ENCODE measurements around the gene NF2. TPM values are rescaled to one million over a fixed set of nuclear protein-coding genes. Genes with fewer than 3 reads are reported as not detected.

NF2 gene
- total RNA-seq, 2 experiments from 2014 or later = 34.4 to 35.3 TPM

DNA sequence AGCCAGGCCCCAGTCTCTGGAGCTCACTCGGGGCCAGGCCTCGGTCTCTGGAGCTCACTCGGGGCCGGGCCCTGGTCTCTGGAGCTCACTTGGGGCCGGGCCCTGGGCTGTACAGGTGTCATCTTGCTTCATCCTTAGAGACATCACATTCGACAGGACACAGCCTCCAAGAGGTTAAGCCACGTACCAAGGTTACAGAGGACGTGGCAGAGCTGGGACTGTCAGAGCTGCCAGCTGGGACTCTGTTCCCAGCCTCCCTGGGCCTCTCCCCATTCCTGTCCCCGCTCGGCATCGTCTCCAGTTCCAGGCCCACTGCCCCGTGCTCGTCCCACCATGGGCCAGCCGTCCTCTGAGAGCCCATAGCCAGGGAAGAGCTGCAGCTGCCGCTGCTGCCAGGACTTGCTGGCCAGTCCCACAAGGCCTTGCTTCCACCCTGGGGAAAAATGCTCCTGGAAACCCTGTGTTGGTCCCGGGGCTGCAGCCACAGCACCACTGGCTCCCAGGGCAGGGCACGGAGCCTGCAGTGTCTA, 136.0 kb downstream of the NF2 start:
- Mint-ChIP-seq H3K27me3 (no peaks in the 10 kb centered on the region), H3K9me3 (no peaks in the 10 kb centered on the region), H3K4me3 (no peak overlapping the region), H3K36me3 (ENCODE audit: low read depth) (peaks cover 5% of the 10 kb centered on the region), H3K4me1 (ENCODE audit: low read depth) (peaks cover 4% of the 10 kb centered on the region), H3K27ac (no peak overlapping the region)
- ATAC-seq (no peak), DNase-seq (no peak)
- ChIA-PET CTCF (no interaction called here), POLR2A (no interaction called here)
- TF ChIP-seq, protein P1, sequence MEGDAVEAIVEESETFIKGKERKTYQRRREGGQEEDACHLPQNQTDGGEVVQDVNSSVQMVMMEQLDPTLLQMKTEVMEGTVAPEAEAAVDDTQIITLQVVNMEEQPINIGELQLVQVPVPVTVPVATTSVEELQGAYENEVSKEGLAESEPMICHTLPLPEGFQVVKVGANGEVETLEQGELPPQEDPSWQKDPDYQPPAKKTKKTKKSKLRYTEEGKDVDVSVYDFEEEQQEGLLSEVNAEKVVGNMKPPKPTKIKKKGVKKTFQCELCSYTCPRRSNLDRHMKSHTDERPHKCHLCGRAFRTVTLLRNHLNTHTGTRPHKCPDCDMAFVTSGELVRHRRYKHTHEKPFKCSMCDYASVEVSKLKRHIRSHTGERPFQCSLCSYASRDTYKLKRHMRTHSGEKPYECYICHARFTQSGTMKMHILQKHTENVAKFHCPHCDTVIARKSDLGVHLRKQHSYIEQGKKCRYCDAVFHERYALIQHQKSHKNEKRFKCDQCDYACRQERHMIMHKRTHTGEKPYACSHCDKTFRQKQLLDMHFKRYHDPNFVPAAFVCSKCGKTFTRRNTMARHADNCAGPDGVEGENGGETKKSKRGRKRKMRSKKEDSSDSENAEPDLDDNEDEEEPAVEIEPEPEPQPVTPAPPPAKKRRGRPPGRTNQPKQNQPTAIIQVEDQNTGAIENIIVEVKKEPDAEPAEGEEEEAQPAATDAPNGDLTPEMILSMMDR (IDR thresholded peaks at IDR 0.05) = no peak
- intact Hi-C loops (cut with micrococcal nuclease) = no loop called here

DNA sequence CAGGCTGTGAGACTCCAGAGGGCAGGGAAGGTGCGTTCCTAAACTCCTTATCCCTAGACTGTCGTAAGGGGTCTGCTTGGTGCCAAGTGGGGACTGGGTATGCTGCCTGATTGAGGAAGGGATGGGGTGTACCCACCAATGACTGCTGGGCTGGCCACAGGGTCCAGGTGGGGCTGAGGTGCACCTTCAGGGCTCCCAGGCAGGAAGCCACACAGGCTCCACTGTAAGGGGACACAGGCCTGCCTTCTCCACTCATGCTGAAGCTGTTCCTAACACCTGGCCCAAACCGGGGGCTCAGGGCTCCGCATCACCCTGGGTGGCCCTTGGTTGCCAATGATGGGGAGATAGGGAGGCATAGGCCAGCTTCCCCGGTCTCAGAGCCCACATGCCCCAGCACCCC, 136.8 kb downstream of the NF2 start:
- Mint-ChIP-seq H3K27ac (no peak overlapping the region), H3K27me3 (no peaks in the 10 kb centered on the region)
- CTCF ChIA-PET = no interaction called here

DNA sequence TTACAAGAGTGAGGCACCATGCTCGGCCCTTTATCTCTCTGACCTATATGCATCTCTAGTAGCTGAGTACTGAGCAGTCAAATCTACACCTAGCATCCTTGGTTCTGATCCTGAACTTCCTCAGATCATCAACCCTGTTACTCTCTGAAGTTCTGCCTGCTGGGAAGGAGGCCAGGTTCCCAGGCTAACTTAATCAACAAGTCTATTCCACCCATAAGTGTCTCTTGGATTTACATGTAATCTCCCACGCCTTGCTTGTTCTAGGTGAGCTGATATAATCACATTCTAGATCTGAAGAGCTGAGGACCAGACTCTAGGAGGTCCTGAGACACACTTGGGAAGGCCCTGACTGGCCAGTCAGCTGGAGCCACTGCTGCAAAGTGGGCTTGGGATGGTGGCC, 138.5 kb downstream of the NF2 start:
- ChIA-PET CTCF (interaction anchor here (1.2 to 1.5 kb wide), 2 partner anchors 117 to 264 kb away, joined by 3 to 4 read pairs; no protein-coding TSS in a partner anchor), POLR2A (no interaction called here)
- H3K27me3 Mint-ChIP-seq = no peaks in the 10 kb centered on the region
- peaks cover 4% of the 10 kb centered on the region for H3K4me1 Mint-ChIP-seq (ENCODE audit: low read depth)
- no peak for DNase-seq
- intact Hi-C loops (cut with micrococcal nuclease) = no loop called here
- no peak overlapping the region for H3K4me3 Mint-ChIP-seq
- no peak for ATAC-seq
- no peak overlapping the region for H3K27ac Mint-ChIP-seq
- peaks cover 8% of the 10 kb centered on the region for H3K36me3 Mint-ChIP-seq (ENCODE audit: low read depth)
- no peaks in the 10 kb centered on the region for H3K9me3 Mint-ChIP-seq
- TF ChIP-seq, protein P1 (IDR thresholded peaks at IDR 0.05) = no peak

More for the DNA sequence above, 136.8 kb downstream of the NF2 start:
- intact Hi-C loops (cut with micrococcal nuclease) = no loop called here
- Mint-ChIP-seq H3K36me3 (ENCODE audit: low read depth) (peaks cover 5% of the 10 kb centered on the region), H3K4me1 (ENCODE audit: low read depth) (peaks cover 4% of the 10 kb centered on the region), H3K9me3 (no peaks in the 10 kb centered on the region), H3K4me3 (no peak overlapping the region)
- TF ChIP-seq, protein P1 (IDR thresholded peaks at IDR 0.05) = no peak
- no peak for ATAC-seq
- DNase-seq = no peak
- POLR2A ChIA-PET = no interaction called here

DNA sequence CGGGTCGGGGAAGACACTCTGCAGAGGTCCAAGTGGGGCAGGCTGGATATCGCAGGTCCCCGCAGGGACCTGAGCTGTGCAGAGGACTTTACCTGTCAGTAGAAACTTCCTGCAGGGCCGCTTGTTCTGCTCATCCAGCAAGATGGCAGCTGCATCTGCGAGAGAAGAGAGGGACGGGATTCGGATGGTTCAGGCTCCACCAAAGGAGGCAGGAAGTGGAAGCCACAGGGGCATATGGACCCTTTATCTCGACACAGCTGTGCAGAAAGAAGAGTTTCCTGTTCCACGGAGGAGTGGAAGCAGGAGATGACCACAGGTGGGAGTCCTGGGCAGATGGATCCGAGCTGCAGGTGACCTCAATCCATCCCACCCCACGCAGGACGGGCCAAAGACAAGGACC, 138.9 kb downstream of the NF2 start:
- Mint-ChIP-seq H3K4me3 (no peak overlapping the region), H3K36me3 (ENCODE audit: low read depth) (peaks cover 8% of the 10 kb centered on the region), H3K27ac (no peak overlapping the region), H3K9me3 (no peaks in the 10 kb centered on the region), H3K27me3 (no peaks in the 10 kb centered on the region), H3K4me1 (ENCODE audit: low read depth) (peaks cover 4% of the 10 kb centered on the region)
- DNase-seq (no peak), ATAC-seq (no peak)
- intact Hi-C loops (cut with micrococcal nuclease) = no loop called here
- POLR2A ChIA-PET = no interaction called here
- TF ChIP-seq, protein P1 (IDR thresholded peaks at IDR 0.05) = no peak
- CTCF ChIA-PET = interaction anchor here (1.2 to 1.5 kb wide), 3 partner anchors 117 to 346 kb away, joined by 3 to 4 read pairs (median 4); no protein-coding TSS in a partner anchor

DNA sequence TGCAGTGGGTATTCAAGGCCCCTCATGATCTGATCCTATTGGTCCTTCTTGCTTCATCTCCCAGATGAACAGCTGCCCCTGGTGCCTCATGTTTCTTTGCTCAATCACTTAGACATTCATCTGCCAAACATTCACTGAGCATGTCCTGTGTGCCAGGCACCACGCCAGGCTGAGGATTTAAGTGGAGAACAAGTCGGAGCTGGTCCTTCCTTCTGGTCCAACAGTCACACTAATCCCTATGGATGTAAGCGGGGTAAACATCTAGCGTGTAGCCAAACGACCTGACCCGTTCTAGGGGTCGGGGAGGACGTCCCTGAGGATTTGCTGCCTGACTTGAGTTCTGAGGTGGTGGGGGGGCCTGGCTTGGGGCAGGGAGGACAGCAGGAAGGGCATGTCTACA, 141.5 kb downstream of the NF2 start:
- Mint-ChIP-seq H3K9me3 (no peaks in the 10 kb centered on the region), H3K4me3 (no peak overlapping the region), H3K27ac (no peak overlapping the region), H3K27me3 (no peaks in the 10 kb centered on the region), H3K36me3 (ENCODE audit: low read depth) (peaks cover 8% of the 10 kb centered on the region), H3K4me1 (ENCODE audit: low read depth) (peaks cover 4% of the 10 kb centered on the region)
- DNase-seq (no peak), ATAC-seq (no peak)
- TF ChIP-seq, protein P1 (IDR thresholded peaks at IDR 0.05) = no peak
- POLR2A ChIA-PET = no interaction called here
- CTCF ChIA-PET = interaction anchor here (1.0 kb wide), 1 partner anchor 344 kb away, joined by 4 read pairs; no protein-coding TSS in a partner anchor
- intact Hi-C loops (cut with micrococcal nuclease) = no loop called here

Data from activated CD8-positive, alpha-beta T cell treated with anti-CD3 and anti-CD28 coated beads for 36 hours (primary cell).